ENCODE results near the gene DERA.
"Not testable (repeated sequence)": the region's sequence is repeated elsewhere in the genome, so short reads cannot be mapped to it uniquely, and the experiment has no call there.

Gene DERA

GRCh38 chr12:15910864-15911721, at the start of gene DERA:
DERA (plus strand) TSS chr12:15911332; CDS start chr12:15911384, 52 bp downstream.
- DNase-seq (ENCODE audit: low spot score): peak; percentile 51

GRCh38 chr12:15861404-15861803, 49.7 kb upstream of the DERA start:
- no peak for DNase-seq (ENCODE audit: low spot score)

- no peak for DNase-seq (ENCODE audit: low spot score)
Observed at GRCh38 chr12:15862840-15863239, 48.3 kb upstream of the DERA start.

GRCh38 chr12:15863372-15863771, 47.8 kb upstream of the DERA start:
- no peak for DNase-seq (ENCODE audit: low spot score)

- no peak for DNase-seq (ENCODE audit: low spot score)
Observed at GRCh38 chr12:15863984-15864383, 47.1 kb upstream of the DERA start.

- DNase-seq (ENCODE audit: low spot score): no peak
Observed at GRCh38 chr12:15868186-15868585, 42.9 kb upstream of the DERA start.

- DNase-seq (ENCODE audit: low spot score): no peak
Observed at GRCh38 chr12:15873556-15873955, 37.6 kb upstream of the DERA start.

GRCh38 chr12:15874556-15875145, 36.5 kb upstream of the DERA start:
- not testable (repeated sequence) for DNase-seq (ENCODE audit: low spot score)

- no peak for DNase-seq (ENCODE audit: low spot score)
Observed at GRCh38 chr12:15875863-15876262, 35.3 kb upstream of the DERA start.

- DNase-seq (ENCODE audit: low spot score): no peak
Observed at GRCh38 chr12:15879413-15879812, 31.7 kb upstream of the DERA start.

GRCh38 chr12:15880721-15881120, 30.4 kb upstream of the DERA start:
- DNase-seq (ENCODE audit: low spot score): no peak

GRCh38 chr12:15882118-15882971, 28.8 kb upstream of the DERA start, which contains the start of gene STRAP:
STRAP (plus strand) TSS chr12:15882387; CDS start chr12:15882708, 321 bp downstream.
- DNase-seq (ENCODE audit: low spot score): peak; percentile 65

GRCh38 chr12:15883536-15883935, 27.6 kb upstream of the DERA start:
- DNase-seq (ENCODE audit: low spot score): no peak

- no peak for DNase-seq (ENCODE audit: low spot score)
Observed at GRCh38 chr12:15886372-15887042, 24.6 kb upstream of the DERA start.

- no peak for DNase-seq (ENCODE audit: low spot score)
Observed at GRCh38 chr12:15887043-15887817, 23.9 kb upstream of the DERA start.

GRCh38 chr12:15892645-15893259, 18.4 kb upstream of the DERA start:
- no peak for DNase-seq (ENCODE audit: low spot score)

GRCh38 chr12:15893260-15893659, 17.9 kb upstream of the DERA start:
- DNase-seq (ENCODE audit: low spot score): no peak

- DNase-seq (ENCODE audit: low spot score): no peak
Observed at GRCh38 chr12:15896867-15897266, 14.3 kb upstream of the DERA start.

GRCh38 chr12:15897433-15897832, 13.7 kb upstream of the DERA start:
- DNase-seq (ENCODE audit: low spot score): no peak

- no peak for DNase-seq (ENCODE audit: low spot score)
Observed at GRCh38 chr12:15899282-15899870, 11.8 kb upstream of the DERA start.

Data from HuH-7.5 (cell line).